NCI-H526 treated with DMSO at 0.1 percent for 48 hours (cell line): ENCODE data around the gene SRGAP2C.
"Not testable (repeated sequence)": the region's sequence is repeated elsewhere in the genome, so short reads cannot be mapped to it uniquely, and the experiment has no call there.

Experiments
- DNase-seq: peaks from one replicate; lab custom pipeline; 2025; lab: John Stamatoyannopoulos, UW

SRGAP2C gene

DNA sequence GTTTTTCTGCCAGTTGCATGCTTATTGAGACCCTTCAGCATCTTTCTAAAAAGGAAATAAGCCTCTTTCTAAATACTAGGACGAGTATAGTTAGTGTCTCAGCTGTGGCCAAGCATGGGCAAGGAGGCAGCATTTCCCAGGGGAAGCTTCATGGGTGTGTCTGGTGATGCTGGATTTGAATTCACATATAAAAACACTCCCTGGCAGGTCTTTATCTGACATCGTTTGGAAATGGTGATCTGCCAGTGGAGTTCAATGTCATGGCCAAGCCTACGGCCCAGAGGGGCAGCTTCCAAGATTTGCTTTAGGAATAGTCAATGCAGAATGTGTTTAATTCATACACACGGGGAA lies 94.7 kb downstream of the SRGAP2C start:
- not testable (repeated sequence) for DNase-seq

DNA sequence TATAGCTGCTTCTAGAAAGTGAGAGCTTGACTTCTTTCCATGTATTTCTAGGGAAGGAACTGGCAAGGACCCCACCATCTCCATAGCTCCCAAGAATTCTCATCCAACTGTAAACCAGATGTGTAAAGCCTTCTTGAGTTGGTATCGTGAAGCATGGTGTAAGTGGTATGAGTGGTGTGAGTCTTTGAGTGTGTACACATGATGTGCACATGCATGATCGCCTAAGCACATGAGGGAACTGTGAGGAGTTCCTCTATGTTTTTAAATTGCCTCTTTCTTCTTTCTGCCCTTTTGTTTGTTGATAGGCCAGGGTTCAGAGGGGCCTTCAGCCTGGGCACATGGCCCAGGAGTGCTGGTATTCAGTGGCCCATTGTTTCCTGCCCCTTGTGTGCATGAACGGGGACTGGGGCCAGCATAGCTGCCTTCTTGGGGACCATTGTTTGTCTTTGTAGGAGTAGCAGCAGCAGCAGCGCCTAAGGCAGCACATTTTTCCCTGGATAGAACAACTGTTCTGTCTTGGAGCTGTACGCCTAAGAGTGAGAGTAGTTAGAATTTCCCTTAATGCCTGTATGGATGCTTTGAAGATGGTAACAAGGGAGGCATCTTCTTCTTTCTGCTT lies 96.0 kb downstream of the SRGAP2C start:
- DNase-seq: not testable (repeated sequence)

DNA sequence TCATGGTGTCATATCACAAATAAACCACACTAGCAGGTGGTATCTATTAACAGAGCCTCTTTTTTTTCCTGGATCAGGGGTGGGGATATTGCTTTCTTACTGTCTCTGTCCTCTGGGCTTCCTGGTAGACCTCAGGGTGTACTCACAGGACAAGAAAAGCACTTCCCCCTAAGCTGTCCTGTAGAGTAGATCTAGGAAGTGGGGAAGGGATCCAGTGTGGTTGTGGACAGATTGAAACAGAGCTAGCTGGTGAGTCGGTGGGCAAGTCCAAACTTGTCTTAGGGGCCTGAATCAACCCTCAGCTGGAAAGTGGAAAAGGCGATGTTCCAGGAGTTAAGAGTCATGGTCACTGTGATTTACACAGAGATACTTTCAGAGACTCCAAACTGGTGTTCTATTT lies 96.7 kb downstream of the SRGAP2C start:
- DNase-seq: not testable (repeated sequence)

DNA sequence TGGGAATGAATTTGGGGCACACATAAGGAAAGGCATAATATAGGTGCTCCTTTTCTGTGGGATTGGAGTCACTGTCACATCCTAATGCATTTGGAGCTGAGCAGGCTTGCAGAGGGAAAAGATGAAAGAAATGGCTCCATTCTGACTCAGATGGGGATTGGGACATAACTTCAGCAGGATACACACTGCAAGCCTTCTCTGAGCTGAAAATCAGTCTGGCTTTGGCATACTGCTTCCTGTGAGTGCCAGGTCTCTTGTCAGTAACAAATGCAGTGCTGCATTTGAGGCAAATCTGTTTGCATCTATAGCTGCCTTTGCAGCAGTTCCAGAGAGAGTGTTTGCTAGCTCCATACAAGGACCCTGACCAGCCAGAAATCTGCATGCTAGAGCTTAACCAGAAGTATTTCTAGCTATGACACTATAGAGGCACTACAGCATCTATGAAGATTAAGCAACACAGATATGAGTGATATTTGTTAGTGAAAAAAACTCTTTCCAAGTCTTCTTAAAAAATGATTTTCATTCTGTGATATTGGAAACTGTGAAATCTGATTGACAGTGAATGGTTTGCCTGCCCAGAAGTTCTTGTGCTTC lies 98.9 kb downstream of the SRGAP2C start:
- not testable (repeated sequence) for DNase-seq

DNA sequence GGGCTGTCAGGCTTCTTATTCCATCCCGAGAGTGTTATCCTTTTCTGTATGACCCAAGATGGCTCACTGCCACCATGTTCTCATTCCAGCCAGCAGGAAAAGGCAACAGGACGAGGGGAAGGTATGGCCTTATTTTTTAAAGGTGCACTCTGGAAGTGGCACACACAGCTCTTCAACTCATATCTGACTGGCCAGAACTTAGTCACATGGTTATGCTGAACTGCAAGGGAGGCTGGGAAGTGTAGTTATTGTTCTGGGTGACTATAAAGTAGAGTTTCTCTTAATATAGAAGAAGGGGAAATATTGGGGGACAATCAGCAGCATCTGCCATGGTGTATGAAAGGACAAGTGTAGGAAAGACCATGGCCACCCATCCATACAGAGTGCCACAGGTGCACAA lies 107.8 kb downstream of the SRGAP2C start:
- not testable (repeated sequence) for DNase-seq

DNA sequence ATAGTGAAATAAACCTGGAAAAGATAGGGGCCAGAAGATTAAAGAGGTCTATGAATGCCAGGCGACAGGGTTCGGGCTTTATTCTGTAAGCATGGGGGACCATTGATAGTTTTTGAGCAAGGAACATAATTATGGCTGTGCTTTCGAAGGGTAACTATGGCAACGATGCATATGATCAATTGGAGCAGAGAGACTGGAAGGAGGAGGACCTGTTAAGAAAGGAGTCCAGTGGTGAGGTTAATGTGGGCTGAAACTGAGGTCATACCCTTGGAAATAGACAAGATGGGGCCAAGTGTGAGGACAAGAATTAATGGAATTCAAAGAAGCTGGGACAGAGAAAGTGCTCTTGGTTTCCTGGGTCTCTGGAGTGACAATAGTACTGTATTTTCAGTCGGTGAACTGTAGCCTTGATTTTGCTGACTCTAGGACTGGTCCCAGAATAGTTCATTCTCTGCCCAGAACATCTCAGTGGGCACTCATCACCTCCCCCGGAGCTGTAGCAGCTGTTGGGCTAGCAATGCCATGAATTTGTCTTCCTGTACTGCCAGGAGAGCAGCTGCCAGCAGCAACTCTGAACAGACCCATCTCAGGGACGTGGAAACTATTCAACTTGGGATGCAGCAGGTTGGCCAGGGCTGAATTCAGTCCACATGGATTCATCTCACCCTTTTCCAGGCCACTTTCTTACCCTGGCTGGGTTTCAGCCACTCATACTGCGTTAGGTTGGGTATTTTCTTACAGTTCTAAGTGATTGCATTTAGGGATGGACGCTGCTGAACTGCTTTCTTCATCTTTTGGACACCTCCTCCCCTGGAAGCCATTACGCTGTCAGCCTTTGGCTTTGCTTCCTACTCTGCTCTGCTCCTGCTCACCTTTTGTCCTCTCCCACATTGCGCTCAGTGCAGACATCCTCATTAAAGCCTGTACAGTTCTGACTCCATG lies 108.8 kb downstream of the SRGAP2C start:
- not testable (repeated sequence) for DNase-seq

DNA sequence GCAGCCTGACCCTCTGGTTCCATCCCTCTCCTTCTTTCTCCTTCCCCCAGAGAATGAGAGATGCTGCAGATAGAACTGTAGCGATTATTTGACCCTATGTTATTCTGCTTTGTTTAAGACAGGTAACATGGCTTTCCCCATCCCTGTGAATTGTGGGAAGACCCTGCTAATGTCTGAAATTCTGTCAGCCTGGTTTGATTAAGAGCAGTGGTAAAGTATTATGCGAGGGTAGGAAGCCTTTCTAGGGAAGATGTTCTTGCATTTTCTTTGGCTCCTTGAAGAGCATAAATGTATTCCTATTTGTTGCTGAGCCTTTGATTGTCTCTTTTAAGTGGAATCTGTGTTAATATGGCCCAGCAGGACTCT lies 109.4 kb downstream of the SRGAP2C start:
- DNase-seq: not testable (repeated sequence)

DNA sequence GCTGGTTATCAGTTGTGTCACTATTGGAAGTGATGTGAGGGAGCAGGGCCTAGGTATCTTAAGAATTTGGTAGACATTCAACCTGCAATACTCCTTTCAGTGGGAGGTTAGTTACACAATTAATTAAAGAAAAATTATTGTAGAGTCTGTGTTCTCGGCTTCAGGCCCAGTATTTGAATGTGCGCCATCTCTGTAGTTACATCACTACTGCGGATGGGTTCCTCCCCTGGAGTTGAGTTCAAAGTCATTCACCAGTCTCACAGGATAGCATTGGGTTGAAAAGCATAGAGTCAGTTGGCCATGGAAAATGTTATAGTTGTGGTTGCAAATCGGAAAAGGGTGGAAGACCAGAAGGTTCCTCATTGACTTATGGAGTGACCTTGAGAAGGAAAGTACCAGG lies 111.8 kb downstream of the SRGAP2C start:
- not testable (repeated sequence) for DNase-seq

DNA sequence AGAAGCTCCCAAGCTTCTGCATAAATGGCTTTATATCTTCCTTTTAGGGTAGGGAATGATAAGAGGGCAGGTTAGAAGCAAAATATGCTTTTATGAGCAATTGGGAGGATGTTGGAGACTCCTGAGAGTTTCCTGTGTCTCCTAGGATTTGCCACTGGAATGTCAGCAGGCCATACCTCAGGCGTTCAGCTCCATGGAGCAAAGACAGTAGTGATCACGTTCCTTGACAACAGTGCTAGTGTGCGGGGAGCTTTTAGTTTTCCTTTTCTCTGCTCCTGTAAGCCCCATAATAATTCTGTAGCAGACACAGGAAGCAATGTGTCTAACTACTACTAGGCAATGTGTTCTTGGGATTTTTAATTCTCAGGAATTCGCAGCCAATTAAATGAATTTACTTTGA lies 113.8 kb downstream of the SRGAP2C start:
- not testable (repeated sequence) for DNase-seq

DNA sequence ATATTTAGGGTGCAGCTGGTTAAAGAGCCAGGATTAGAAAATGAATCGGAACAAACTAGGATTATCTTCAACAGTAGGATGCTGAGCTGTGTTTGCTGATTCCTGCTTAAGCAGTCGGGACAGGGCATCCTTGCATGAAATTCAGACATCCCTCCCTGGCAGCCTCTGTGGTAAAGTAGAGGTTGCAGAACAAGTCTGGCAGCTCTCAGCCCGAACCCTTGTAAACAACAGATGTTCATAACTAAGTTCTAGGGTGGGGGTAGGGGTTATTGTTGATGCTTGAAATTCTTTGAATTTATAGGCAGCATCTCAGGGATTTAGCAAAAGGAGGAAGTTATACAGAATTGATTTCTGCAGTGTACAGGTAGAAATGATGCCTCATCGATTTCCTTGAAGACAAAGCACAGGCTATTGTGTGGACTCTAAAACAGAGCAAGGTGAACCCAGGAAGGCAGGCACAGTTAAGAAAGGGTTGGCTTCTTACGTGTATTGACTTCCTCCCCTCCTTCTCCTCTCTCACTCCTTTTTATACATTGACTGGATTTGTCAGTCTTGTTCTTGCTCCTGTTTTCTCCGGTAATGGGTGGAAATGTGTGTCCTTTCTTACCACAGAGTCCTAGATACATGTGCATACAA lies 114.9 kb downstream of the SRGAP2C start:
- DNase-seq: not testable (repeated sequence)

DNA sequence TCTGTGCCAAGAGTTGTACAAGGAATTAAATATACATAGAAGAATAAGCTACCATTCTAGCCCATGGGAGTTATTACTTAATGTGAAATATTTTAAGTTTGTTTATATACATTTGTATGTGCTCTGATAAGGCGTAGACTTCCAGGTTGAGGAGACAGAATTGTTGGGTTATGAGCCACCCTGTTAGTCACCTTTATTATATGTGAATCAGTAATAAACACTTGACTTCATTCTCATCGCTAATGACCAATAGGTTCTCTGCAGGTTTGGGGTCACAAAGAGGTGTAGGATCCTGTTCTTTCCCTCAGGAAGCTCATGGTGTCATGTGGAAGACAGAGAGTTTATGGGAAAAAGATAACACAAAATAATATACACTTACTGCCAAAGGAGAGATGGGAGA lies 117.1 kb downstream of the SRGAP2C start:
- DNase-seq: not testable (repeated sequence)

DNA sequence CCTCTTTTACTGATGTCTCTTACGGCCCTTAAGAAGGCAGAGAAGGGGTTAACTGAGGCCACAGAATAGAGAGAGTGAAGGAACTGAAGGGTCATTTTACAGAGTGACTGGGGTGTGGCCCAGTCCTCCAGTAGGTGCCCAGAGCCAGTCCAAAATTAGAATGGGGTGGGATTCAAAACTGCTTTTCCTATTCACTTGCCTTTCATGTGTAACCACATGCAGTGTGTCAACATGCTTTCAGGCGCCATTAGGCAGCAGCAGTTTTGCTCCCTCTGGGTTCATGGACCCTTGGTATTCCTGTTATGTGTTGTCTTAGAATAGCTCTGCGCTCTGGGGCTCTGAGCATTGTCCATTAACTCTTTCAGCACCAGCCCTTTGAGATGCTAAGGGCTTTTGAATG lies 123.0 kb downstream of the SRGAP2C start:
- DNase-seq: not testable (repeated sequence)

DNA sequence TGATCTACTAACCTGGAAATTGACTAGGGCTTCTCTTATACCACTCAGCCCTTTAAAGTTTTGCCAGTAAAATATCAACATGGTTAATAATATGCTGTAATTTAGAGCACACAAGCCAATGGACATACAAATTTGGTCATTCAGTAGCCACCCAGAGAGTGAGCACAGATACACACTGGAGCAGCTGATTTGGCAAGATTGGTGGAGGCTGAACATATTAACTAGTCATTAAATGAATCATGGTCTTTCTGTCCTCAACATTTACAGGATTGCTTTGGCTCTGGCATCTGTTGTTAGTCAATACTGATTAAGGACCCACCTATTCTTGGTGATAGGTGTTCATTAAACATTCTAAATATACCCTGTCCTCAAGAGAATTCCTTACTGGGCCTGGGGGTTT lies 130.7 kb downstream of the SRGAP2C start:
- DNase-seq: not testable (repeated sequence)

DNA sequence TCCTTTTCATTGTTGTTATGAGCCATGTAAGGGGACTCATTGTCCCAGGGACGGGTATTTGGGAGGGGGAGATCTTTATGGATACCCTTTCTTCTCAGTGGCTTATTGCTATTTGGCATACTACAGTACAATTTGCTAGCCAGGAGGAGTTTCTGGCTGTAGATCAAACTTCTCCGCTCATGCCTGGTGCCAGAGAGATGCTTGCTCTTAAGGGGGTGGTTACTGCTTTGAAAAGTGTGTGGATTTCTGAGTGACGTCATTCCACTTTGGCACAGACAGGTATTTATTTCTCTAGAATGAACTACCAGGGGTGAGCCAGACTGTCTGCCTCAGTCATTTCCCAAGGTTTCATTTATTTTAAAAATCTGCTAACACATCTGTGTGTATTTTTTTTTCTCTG lies 131.3 kb downstream of the SRGAP2C start:
- DNase-seq: not testable (repeated sequence)

DNA sequence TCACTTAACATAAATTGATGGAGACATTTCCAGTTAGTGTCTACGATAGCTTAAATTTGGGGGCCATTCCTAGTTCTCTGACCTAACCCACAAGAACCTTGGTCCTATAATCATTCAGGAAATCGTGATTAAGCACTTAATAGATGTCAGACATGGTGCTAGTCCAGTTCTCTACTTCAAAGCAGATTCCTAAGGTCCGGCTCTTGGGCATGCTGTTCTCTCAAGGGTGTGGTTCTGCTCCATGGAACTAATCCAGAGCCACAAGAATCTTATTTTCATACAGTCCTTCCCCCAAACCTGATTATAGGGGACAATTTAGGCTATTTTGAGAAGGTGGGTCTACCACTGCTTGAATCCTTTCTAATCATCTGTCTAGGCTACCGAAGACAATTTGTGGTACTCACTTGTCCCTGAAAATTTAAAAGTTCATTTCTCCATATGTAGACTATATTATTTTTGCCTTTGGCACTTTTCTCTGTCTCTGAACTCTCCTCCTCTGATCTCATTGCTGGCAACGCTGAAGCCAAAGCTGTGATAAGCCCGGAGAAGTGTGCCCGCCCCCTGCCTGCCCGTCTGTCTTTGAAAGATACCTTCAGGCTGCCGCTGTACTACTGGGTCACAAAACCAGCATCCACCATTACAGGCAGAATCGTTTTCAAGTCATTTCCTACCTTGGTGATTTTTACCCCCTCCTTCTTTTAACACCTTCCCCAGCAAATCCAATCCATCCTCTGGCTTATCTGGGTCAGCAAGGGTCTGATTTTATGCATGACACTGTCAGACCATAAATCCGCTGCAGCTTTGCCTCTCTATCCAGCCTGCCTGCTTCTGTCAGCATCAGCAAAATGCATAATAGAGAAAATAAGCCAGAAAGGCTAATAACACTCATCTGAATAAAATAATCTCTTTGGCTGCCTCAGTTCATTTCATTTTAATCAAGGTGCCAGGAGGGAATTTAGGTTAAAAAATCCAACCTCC lies 133.0 kb downstream of the SRGAP2C start:
- DNase-seq: not testable (repeated sequence)

DNA sequence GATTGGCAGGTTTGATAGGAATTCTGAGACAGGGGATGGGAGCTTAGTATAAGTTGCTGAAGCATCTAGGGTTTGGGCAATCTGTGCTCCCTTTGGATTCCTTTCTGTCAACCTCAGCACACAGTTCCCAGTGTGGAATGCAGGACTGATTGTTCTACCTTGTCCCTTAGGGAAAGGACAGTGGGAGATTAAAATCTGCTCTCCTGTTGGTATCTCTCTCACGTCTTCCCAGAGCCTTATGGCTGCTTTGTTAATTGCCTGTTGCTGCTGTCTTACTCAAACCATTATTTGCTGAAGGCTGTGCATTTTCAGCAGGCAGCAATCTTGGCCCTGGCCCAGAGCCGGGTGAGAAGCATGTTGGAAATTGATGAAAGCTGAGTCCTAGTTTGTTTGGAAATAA lies 133.9 kb downstream of the SRGAP2C start:
- not testable (repeated sequence) for DNase-seq

DNA sequence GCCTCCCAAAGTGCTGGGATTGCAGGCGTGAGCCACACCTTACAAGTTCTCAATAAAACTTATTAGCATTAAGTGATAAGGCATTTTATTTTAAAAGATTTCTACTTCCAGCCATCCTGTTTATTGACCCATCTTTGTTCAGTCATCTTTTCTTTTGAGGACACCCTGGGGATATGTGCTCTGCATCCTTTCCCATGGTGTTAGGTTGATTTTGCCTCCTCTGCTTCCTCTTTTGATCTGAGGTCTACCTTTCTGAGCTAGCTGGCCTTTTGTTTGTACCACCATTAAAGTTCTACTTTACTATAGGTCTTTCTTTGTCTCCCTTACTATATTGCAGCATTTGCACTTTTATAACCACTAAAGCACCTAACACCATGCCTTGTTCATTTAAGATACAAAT lies 136.9 kb downstream of the SRGAP2C start:
- DNase-seq: not testable (repeated sequence)

DNA sequence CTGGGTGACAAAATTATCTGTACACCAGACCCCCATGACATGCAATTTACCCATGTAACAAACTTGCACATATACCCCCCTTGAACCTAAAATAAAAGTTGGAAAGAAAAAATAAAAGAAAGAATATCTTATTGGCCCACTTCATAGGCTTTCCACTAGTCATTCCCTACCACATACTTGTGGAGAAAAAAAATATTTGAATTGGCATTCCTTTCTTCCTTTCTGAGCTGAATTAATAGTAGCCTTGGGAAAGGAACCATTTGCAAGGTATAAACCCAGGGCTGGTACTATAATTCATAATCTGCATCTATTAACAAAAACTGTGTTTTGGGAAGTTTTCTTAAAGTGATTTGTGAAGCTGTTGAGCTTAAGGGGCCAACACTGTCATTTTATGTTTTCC lies 140.0 kb downstream of the SRGAP2C start:
- not testable (repeated sequence) for DNase-seq

DNA sequence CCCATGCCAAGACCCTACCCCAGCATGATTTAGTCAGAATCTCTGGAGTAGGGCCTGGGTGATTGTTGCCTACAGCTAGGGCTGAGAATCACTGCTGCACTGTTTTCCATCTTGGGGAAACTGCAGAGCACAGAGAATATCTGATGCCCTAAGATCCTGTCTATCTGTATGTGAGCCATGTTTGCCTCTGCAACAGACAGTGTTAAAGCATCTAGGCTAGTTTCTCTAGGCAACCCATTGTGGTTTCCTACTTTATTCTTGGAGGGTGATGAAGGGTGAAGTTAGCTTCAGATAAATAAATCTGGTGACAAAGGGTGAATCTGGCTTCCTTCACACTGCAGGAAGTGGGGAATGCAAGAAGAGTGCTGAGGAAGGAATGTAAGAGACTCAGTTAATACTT lies 147.4 kb downstream of the SRGAP2C start:
- DNase-seq: not testable (repeated sequence)

DNA sequence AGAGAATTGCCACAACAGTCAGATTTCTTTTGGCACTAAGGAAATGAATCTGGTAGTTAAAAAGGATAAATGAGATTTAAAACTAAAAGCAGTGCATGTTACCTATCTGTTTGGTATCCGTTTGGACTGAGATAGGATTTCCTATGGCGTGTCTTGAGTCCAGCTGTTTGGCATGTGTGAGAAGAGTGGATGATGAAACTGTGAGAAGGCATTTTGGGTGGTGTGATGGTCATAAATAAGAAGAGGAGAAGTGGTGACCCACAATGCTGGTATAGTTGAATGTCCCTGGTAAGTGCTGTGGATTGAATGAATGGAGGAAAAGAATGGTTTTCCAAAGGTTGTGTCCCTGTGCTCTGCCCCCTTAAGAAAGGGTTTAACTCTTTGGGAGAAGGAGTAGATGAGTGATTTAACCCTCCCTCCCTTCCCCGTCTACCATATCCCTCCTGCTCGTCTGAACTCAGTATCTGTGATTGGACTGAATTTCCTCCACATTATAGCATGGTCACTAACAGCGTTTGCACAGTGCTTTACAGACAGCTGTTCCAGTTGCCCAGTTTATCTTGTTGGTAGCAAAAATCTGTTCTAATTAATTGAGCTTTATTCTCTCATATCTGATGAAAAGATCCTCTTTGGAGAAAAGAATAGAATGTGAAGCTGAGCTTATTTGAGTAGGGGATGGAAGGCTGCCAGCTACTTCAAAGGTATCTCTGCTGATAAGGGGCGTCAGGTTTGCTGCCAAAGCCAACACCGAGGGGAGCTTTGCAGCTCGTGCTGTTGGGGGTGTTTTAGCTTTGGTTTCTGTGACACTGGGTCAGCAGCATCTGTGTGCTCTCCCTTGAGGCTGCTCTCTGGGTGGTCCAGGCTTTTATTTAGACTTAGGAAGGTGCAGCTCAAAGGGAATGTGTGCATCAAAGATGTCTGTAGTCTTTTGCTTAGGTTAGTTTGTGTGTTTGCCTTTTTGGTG lies 148.1 kb downstream of the SRGAP2C start:
- DNase-seq: not testable (repeated sequence)
